K562 (cell line): Measurements from ENCODE around the gene ALOXE3.

Source experiments
- CBX5 ChIP-seq: IDR thresholded peaks from 2 replicates; pipeline ENCODE4 v1.6.1; 2014; ENCODE audit warnings: low read depth, borderline replicate concordance
- ELF1 ChIP-seq: fragments of 200-800 bp; sonication (Bioruptor generic); IDR thresholded peaks from 2 replicates; pipeline ENCODE4 v1.6.1; 2016; ENCODE audit warnings: missing genetic modification characterization, missing compliant biosample characterization
- GABPA ChIP-seq: fragments of 200-800 bp; sonication (Bioruptor generic); conservative IDR thresholded peaks from 2 replicates; pipeline ENCODE4 v1.6.1; 2016; ENCODE audit warnings: low read depth, missing genetic modification characterization, missing compliant biosample characterization
- PML ChIP-seq: IDR thresholded peaks from 2 replicates; pipeline ENCODE4 v1.6.1; 2012; ENCODE audit warnings: low read length, inconsistent platforms
- POLR2A ChIP-seq: fragments of 450-650 bp; conservative IDR thresholded peaks from 2 replicates; pipeline ENCODE4 v1.6.1; 2016
- SIN3A ChIP-seq, 2 experiments: fragments of 150-350 bp in 1 of 2; IDR thresholded peaks; 2 replicates each; pipeline ENCODE4 v1.6.1; 2011 to 2016; ENCODE audit warnings: borderline replicate concordance in 2 of 2, low read depth in 2 of 2, low read length in 2 of 2, mild to moderate bottlenecking in 2 of 2, moderate library complexity in 2 of 2; ENCODE audit not compliant: control insufficient read depth in 1 of 2
- SP1 ChIP-seq: sonication (generic); formaldehyde crosslinking; IDR thresholded peaks from 2 replicates; pipeline ENCODE4 v1.8.1; 2022; ENCODE audit warnings: mild to moderate bottlenecking, missing genetic modification reagents
- STAG1 ChIP-seq: sonication (generic); formaldehyde crosslinking; IDR thresholded peaks from 2 replicates; pipeline ENCODE4 v1.5.0; 2020; ENCODE audit warnings: missing genetic modification reagents, borderline replicate concordance
- TRIM24 ChIP-seq, 2 experiments: fragments of 450-650 bp; IDR thresholded peaks; 2 replicates each; pipeline ENCODE4 v1.6.1; 2016
- ZNF121 ChIP-seq: sonication (generic); formaldehyde crosslinking; conservative IDR thresholded peaks from 2 replicates; pipeline ENCODE4 v1.8.0; 2022; ENCODE audit warnings: missing genetic modification reagents
- ZNF41 ChIP-seq: fragments of 250-450 bp; sonication (Bioruptor Pico); conservative IDR thresholded peaks from 2 replicates; pipeline ENCODE4 v1.4.0; 2020; ENCODE audit warnings: mild to moderate bottlenecking
- TF ChIP-seq, protein P1 (sequence below): sonication (generic); formaldehyde crosslinking; IDR thresholded peaks from 2 replicates; pipeline ENCODE4 v1.8.1; 2023; ENCODE audit warnings: mild to moderate bottlenecking, missing genetic modification reagents
- TF ChIP-seq, protein P2 (sequence below), 2 experiments: fragments of 450-650 bp in 1 of 2; sonication (generic) in 1 of 2; formaldehyde crosslinking in 1 of 2; IDR thresholded peaks in 1 of 2; conservative IDR thresholded peaks in 1 of 2; 2 replicates each; pipeline versions ENCODE4 v1.6.1 to v1.8.1; 2016 to 2023; ENCODE audit warnings: mild to moderate bottlenecking in 2 of 2, moderate library complexity in 2 of 2, inconsistent platforms in 1 of 2, missing genetic modification reagents in 1 of 2

DNA sequence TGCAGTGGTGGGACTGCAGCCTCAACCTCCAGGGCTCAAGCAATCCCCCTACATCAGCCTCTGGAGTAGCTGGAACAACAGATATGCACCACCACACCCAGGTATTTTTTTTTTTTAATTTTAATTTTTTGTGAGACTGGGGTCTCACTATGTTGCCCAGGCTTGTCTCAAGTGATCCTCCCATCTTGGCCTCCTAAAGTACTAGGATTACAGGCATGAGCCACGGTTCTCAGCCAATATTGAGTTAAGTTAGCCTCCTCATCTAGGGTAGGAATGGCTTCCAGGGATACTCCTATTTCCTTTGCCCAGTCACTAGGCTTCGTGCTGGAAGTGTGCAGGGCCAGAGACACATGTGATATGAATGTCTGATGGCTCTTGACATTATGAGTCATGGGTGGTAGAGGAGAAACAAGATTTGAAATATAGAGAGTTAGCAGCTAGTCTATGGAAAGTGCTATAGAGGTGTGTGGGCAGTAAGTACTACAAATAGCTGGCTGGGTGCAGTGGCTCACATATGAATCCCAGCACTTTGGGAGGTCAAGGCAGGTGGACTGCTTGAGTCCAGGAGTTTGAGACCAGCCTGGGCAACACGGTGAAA is 13.6 kb upstream of the ALOXE3 start:
- TF ChIP-seq POLR2A, result no peak
- no peak for TF ChIP-seq CBX5
- no peak for TF ChIP-seq ZNF41 (CRISPR knock-in tag)
- TF ChIP-seq, protein P1, sequence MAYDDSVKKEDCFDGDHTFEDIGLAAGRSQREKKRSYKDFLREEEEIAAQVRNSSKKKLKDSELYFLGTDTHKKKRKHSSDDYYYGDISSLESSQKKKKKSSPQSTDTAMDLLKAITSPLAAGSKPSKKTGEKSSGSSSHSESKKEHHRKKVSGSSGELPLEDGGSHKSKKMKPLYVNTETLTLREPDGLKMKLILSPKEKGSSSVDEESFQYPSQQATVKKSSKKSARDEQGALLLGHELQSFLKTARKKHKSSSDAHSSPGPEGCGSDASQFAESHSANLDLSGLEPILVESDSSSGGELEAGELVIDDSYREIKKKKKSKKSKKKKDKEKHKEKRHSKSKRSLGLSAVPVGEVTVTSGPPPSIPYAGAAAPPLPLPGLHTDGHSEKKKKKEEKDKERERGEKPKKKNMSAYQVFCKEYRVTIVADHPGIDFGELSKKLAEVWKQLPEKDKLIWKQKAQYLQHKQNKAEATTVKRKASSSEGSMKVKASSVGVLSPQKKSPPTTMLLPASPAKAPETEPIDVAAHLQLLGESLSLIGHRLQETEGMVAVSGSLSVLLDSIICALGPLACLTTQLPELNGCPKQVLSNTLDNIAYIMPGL, result no peak
- TF ChIP-seq GABPA (tag), result no peak
- TF ChIP-seq TRIM24 (IDR thresholded peaks at IDR 0.05), result no peak
- peak; percentile 72 for TF ChIP-seq ZNF121 (CRISPR knock-in tag)
- no peak for TF ChIP-seq SIN3A (IDR thresholded peaks at IDR 0.05; ENCODE audit: borderline replicate concordance in 2 of 2, control insufficient read depth in 1 of 2, low read depth in 2 of 2, low read length in 2 of 2)
- no peak for TF ChIP-seq ELF1
- no peak for TF ChIP-seq PML
- no peak for TF ChIP-seq SP1 (CRISPR knock-in tag)
- TF ChIP-seq STAG1 (CRISPR knock-in tag), result no peak
- TF ChIP-seq, protein P2, sequence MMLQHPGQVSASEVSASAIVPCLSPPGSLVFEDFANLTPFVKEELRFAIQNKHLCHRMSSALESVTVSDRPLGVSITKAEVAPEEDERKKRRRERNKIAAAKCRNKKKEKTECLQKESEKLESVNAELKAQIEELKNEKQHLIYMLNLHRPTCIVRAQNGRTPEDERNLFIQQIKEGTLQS (IDR thresholded peaks at IDR 0.05), result no peak; the same call in 1 of the 2 replicates
- TF ChIP-seq, protein P2 (CRISPR knock-in tag; conservative IDR thresholded peaks at IDR 0.05), result no peak
